Loucy (cell line): ENCODE results near the gene MEIOC.

Source experiments
- EZH2phosphoT487 ChIP-seq: fragments of 200-600 bp; IDR thresholded peaks from 2 replicates; pipeline ENCODE4 v1.6.1; 2018; ENCODE audit warnings: antibody characterized with exemption, mild to moderate bottlenecking, moderate library complexity, borderline replicate concordance
- TF ChIP-seq, protein P1 (sequence below): fragments of 200-600 bp; sonication (generic); conservative IDR thresholded peaks from 2 replicates; pipeline ENCODE4 v1.5.1; 2014; ENCODE audit warnings: mild to moderate bottlenecking, antibody characterized with exemption, low read length

DNA sequence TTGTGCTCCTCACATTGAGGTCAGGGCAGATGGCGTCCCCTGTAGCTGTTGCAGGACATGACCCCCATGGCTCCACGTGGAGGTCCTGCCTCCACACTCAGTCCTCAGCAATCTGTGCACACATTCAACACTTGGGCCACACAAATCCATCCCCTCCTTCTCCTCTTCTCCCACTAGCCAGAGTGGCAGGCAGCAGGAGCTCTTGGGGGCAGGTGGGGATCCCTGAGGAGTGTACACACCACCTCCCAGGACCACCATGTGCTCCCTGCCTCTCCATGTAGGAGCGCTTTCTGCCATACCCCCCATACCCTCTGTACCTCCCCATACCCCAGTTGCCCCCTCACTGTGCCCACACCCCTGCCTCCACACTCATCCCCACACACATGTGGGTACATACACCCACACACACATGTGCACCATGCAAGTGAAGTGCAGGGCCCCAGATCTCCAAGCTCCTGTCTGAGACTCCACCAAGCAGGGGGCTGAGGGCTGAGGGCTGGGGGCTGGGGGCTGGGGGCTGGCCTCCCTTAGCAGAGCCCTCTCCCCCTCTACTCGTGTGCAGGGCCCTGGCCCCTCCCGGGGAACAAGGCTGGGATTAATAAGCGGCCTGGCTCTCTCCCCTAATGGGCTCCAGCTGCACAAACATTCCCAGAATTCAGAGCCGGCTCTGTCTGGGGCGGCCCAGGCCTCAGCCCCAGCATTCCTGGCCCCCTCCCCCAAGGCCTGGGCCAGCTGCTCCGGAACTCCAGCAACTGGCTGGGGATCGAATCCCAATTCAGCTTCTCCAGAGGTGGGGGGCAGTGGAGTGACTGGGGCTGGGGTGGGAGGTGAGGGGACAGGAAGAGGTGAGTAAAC, 48.2 kb upstream of the MEIOC start:
- TF ChIP-seq, protein P1, sequence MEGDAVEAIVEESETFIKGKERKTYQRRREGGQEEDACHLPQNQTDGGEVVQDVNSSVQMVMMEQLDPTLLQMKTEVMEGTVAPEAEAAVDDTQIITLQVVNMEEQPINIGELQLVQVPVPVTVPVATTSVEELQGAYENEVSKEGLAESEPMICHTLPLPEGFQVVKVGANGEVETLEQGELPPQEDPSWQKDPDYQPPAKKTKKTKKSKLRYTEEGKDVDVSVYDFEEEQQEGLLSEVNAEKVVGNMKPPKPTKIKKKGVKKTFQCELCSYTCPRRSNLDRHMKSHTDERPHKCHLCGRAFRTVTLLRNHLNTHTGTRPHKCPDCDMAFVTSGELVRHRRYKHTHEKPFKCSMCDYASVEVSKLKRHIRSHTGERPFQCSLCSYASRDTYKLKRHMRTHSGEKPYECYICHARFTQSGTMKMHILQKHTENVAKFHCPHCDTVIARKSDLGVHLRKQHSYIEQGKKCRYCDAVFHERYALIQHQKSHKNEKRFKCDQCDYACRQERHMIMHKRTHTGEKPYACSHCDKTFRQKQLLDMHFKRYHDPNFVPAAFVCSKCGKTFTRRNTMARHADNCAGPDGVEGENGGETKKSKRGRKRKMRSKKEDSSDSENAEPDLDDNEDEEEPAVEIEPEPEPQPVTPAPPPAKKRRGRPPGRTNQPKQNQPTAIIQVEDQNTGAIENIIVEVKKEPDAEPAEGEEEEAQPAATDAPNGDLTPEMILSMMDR: no peak
- no peak for TF ChIP-seq EZH2phosphoT487
